Gastrocnemius medialis (tissue), 4 donors: Measurements from ENCODE around the gene OGDH.

Experiments used
- CTCF ChIP-seq, 5 experiments: fragments of 450-650 bp in 3 of 5; fragments of 200-600 bp in 2 of 5; sonication (generic) in 2 of 5; IDR thresholded peaks in 4 of 5; conservative IDR thresholded peaks in 1 of 5; 1 replicate in 4 of 5; 2 replicates in 1 of 5; pipeline ENCODE4 v1.5.1; 2016 to 2019; ENCODE audit warnings: antibody characterized with exemption in 5 of 5, mild to moderate bottlenecking in 3 of 5, moderate library complexity in 3 of 5
- POLR2A ChIP-seq, 2 donors: fragments of 450-650 bp; IDR thresholded peaks; one replicate each; pipeline ENCODE4 v1.6.1; 2017; ENCODE audit warnings: antibody characterized with exemption in 2 of 2, mild to moderate bottlenecking in 2 of 2, moderate library complexity in 2 of 2

- no peak for TF ChIP-seq CTCF (IDR thresholded peaks at IDR 0.05 in 4 of 5, conservative IDR thresholded peaks at IDR 0.05 in 1 of 5)
- no peak for TF ChIP-seq POLR2A (IDR thresholded peaks at IDR 0.05)
Measured at GRCh38 chr7:44729949-44730590, 123.6 kb downstream of the OGDH start.
